GM21825 (cell line): ENCODE measurements around the gene PDE6B.
A peak's percentile ranks its signal among the peaks of the same experiment; 100 is the strongest.

Source experiments
- ATAC-seq: cut with Tn5 transposase; IDR thresholded peaks from one replicate; pipeline ENCODE4 v1.9.1; 2021; ENCODE audit warnings: mild to moderate bottlenecking, moderate library complexity; ENCODE audit not compliant: unreplicated experiment

Gene PDE6B

GRCh38 chr4:655464-656151 lies 30.2 kb downstream of the PDE6B start:
- ATAC-seq = no peak

- no peak for ATAC-seq
These were observed 31.3 kb downstream of the PDE6B start for GRCh38 chr4:656436-657337.

GRCh38 chr4:657338-657833 lies 32.0 kb downstream of the PDE6B start:
- ATAC-seq = no peak

- no peak for ATAC-seq
These were observed 32.7 kb downstream of the PDE6B start for GRCh38 chr4:657834-658667.

GRCh38 chr4:658681-659667 lies 33.6 kb downstream of the PDE6B start:
- ATAC-seq = no peak

GRCh38 chr4:659851-660250 lies 34.5 kb downstream of the PDE6B start:
- no peak for ATAC-seq

- ATAC-seq = no peak
These were observed 35.0 kb downstream of the PDE6B start for GRCh38 chr4:660401-660800.

GRCh38 chr4:661231-661630 lies 35.9 kb downstream of the PDE6B start:
- ATAC-seq = no peak

- no peak for ATAC-seq
These were observed 36.7 kb downstream of the PDE6B start for GRCh38 chr4:661881-662761.

GRCh38 chr4:663046-663437 lies 37.7 kb downstream of the PDE6B start:
- no peak for ATAC-seq

GRCh38 chr4:663438-664428 lies 38.4 kb downstream of the PDE6B start:
- ATAC-seq = peak; percentile 68

GRCh38 chr4:664713-665231 lies 39.4 kb downstream of the PDE6B start:
- no peak for ATAC-seq

GRCh38 chr4:665381-665750 lies 40.0 kb downstream of the PDE6B start:
- ATAC-seq = no peak

- ATAC-seq = no peak
These were observed 40.5 kb downstream of the PDE6B start for GRCh38 chr4:665751-666435.

- no peak for ATAC-seq
These were observed 41.0 kb downstream of the PDE6B start for GRCh38 chr4:666436-666810.

GRCh38 chr4:666822-667544 lies 41.6 kb downstream of the PDE6B start:
- no peak for ATAC-seq
